ENCODE data around the gene TTC39A.

- TF ChIP-seq CTCF (IDR thresholded peaks at IDR 0.05) (no peak), POLR2A (IDR thresholded peaks at IDR 0.05) (no peak)
Measured at GRCh38 chr1:51311826-51312225, 18.5 kb downstream of the TTC39A start.
